ENCODE data around the gene HMOX1.
"Not testable (repeated sequence)": the region's sequence is repeated elsewhere in the genome, so short reads cannot be mapped to it uniquely, and the experiment has no call there.

The HMOX1 gene

DNA sequence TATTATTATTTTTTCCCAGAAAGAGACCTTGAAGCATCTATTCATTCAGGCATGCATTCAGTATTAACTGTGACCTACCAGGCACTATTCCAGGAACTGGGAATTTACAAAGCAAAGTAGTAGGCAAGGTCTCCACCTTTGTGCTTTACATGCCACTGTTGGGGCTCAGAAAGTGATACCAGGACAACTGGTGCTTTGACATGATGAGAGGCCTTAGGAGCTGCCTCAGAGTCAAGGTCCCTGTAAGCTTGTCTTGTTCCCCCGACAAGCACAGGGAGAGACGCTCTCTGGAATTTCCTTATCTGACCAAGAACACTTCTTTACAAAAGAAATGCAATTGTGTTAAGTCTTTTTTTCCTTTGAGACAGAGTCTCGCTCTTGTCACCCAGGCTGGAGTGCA lies 2.3 kb upstream of the HMOX1 start:
- no peak for DNase-seq (ENCODE audit: low read depth in 1 of 2, low spot score in 1 of 2)

GRCh38 chr22:35379146-35379993 lies 1.5 kb upstream of the HMOX1 start:
- no peak for DNase-seq (ENCODE audit: low read depth in 1 of 2, low spot score in 1 of 2)

GRCh38 chr22:35380013-35380412 lies 883 bp upstream of the HMOX1 start:
- no peak for DNase-seq (ENCODE audit: low read depth in 1 of 2, low spot score in 1 of 2)

DNA sequence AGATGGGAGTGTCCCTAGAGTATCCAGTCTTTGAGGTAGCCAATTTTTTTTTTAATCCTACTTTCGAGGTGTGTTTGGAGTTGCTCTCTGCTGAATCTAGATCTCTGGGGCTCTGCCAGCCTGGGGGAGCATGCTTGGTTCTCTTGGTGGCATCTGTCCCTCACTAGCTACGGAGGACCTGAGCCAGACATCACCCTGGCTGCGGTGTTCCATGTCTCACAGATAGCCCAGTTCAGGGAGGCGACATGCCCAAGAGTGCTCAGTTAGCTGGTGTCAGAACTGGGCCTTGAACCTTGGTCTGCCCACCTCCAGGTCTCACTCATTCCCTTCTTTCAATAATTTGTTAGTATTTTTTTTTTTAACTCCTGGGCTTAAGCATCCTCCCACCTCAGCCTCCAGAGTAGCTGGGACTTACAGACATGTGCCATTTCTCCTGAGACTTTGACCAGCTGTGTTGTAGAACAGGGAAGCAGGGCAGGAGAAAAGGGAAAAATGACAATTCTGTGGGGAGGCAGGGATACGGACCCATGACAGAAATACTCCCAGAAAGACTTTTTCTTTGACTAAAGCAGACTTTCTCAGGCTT lies 621 bp downstream of the HMOX1 start:
- no peak for DNase-seq (ENCODE audit: low read depth in 1 of 2, low spot score in 1 of 2)

DNA sequence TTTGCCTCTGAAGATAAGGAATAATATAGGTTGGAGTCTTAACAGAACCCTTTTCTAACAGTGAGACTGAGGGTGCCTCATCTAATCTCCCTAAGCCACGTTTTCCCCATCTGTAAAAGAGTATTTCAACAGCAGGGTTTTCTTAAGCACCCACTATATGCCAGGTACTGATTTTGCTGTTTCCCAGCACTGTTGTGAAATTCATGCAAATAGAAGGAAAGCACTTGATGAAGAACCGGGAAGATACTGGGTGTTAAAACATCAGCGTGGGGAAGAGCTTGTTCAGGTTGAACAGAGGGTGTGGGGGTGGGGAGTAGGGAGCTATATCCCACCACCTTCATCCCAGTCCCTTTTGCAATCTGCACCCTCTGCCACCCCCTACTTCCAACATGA lies 2.8 kb downstream of the HMOX1 start:
- DNase-seq (ENCODE audit: low read depth in 1 of 2, low spot score in 1 of 2): no peak

GRCh38 chr22:35384527-35384926 lies 3.6 kb downstream of the HMOX1 start:
- DNase-seq (ENCODE audit: low read depth in 1 of 2, low spot score in 1 of 2): no peak

GRCh38 chr22:35384975-35385588 lies 4.2 kb downstream of the HMOX1 start:
- DNase-seq (ENCODE audit: low read depth in 1 of 2, low spot score in 1 of 2): no peak

GRCh38 chr22:35386670-35387288 lies 5.9 kb downstream of the HMOX1 start:
- no peak for DNase-seq (ENCODE audit: low read depth in 1 of 2, low spot score in 1 of 2)

- DNase-seq (ENCODE audit: low read depth in 1 of 2, low spot score in 1 of 2): no peak
These were observed 10.0 kb downstream of the HMOX1 start for GRCh38 chr22:35390933-35391332.

DNA sequence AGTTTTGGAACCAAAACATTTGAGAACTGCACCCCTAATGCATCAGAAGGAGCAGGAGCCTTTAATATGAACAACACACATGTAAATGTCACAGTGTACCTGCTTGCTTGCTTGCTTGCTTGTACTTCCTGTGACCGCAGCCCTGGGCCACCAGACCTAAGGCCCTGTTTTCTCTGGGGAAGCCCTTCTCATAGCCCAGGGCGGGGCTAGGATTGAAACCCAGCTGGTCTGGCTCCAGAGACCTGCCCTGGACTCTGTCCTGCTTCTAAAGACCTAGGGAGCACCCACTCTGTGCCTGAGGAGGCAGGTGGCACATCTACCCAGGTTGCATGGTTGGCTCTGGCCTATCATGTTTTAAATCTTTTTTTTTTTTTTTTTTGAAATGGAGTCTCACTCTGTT lies 11.5 kb downstream of the HMOX1 start:
- no peak for DNase-seq (ENCODE audit: low read depth in 1 of 2, low spot score in 1 of 2)

DNA sequence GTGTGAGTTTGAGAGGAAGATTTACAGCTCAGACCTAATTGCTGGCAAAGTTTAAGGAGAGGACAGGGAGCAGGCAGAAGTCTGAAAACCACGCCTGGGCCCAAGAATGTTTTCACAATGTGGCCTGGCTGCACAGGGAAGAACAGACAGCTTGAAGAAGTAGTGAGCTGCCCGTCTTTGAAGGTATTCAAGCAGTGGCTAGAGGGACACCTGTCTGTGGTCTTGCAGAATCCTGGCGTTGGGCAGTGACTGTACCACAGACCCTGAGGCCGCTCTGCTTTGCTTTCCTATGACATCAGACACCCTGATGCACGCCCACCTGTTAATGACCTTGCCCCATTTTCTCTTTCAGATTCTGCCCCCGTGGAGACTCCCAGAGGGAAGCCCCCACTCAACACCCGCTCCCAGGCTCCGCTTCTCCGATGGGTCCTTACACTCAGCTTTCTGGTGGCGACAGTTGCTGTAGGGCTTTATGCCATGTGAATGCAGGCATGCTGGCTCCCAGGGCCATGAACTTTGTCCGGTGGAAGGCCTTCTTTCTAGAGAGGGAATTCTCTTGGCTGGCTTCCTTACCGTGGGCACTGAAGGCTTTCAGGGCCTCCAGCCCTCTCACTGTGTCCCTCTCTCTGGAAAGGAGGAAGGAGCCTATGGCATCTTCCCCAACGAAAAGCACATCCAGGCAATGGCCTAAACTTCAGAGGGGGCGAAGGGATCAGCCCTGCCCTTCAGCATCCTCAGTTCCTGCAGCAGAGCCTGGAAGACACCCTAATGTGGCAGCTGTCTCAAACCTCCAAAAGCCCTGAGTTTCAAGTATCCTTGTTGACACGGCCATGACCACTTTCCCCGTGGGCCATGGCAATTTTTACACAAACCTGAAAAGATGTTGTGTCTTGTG lies 12.5 kb downstream of the HMOX1 start:
- no peak for DNase-seq (ENCODE audit: low read depth in 1 of 2, low spot score in 1 of 2)

- no peak for DNase-seq (ENCODE audit: low read depth in 1 of 2, low spot score in 1 of 2)
These were observed 13.1 kb downstream of the HMOX1 start for GRCh38 chr22:35394011-35394312.

- no peak for DNase-seq (ENCODE audit: low read depth in 1 of 2, low spot score in 1 of 2)
These were observed 14.1 kb downstream of the HMOX1 start for GRCh38 chr22:35394810-35395563.

DNA sequence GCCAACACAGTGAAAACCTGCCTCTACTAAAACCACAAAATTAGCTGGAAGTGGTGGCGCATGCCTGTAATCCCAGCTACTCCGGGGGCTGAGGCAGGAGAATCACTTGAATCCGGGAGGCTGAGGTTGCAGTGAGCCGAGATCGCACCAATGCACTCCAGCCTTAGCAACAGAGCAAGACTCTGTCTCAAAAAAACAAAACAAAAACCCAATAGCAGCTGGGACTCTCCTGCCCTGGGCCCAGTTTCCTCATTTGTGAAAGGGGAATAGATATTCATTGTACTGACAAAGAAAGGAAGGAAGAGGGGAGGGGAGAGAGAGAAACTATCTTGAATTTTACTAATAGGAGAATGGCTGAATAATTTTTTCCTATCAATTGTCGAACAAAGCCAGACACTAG lies 15.7 kb downstream of the HMOX1 start:
- not testable (repeated sequence) for DNase-seq (ENCODE audit: low read depth in 1 of 2, low spot score in 1 of 2)

GRCh38 chr22:35397095-35397904 lies 16.4 kb downstream of the HMOX1 start:
- DNase-seq (ENCODE audit: low read depth in 1 of 2, low spot score in 1 of 2): no peak

- no peak for DNase-seq (ENCODE audit: low read depth in 1 of 2, low spot score in 1 of 2)
These were observed 17.7 kb downstream of the HMOX1 start for GRCh38 chr22:35398591-35398973.

DNA sequence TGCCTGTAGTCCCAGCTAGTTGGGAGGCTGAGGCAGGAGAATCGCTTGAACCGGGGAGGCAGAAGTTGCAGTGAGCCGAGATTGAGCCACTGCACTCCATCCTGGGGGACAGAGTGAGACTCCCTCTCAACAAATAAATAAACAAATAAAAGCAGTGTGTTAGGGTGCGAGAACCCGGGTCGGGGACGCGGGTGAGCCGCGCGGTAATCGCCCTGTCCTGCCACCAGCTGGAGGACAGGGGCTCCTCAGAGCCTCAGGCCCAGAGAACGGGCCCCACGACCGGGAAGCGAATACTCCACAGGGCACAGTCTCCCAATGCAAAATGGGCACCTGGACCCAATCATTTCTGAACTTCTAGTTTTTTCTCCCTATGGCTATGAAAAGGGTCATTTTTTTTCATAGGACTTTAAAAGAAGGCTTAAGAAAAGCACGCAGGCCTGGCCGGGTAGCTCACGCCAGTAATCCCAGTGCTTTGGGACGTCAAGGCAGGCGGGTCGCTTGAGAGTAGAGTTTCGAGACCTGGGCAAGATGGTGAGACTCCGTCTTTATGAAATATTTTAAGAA lies 18.3 kb downstream of the HMOX1 start:
- DNase-seq (ENCODE audit: low read depth in 1 of 2, low spot score in 1 of 2): no peak

GRCh38 chr22:35399678-35400500 lies 19.0 kb downstream of the HMOX1 start, which contains the start of gene MCM5:
MCM5 (plus strand) TSS chr22:35400140; CDS start chr22:35400439, 299 bp downstream.
- DNase-seq (ENCODE audit: low read depth in 1 of 2, low spot score in 1 of 2): peak; percentile 90 to 98

Measured in activated CD4-positive, alpha-beta T cell treated with anti-CD3 and anti-CD28 coated beads, Interleukin-2, amount 50 U/mL, for 24 hours (primary cell).